NCI-H345 treated with DMSO at 0.1 percent for 48 hours (cell line): ENCODE results near the gene ASCC1.
A peak's percentile ranks its signal among the peaks of the same experiment; 100 is the strongest.

ENCODE experiments used
- DNase-seq: peaks from one replicate; lab custom pipeline; 2025; ENCODE audit not compliant: unreplicated experiment; lab: John Stamatoyannopoulos, UW

Gene ASCC1

GRCh38 chr10:72049969-72050781 lies 165.9 kb downstream of the ASCC1 start:
- DNase-seq, result no peak

GRCh38 chr10:72049472-72049871 lies 166.6 kb downstream of the ASCC1 start:
- no peak for DNase-seq

- peak; percentile 71 for DNase-seq
Observed at GRCh38 chr10:72048450-72049124, 167.5 kb downstream of the ASCC1 start.
